SU-DHL-6 (cell line): ENCODE measurements around the gene OR10H2.

Experiments
- H2AFZ ChIP-seq: fragments of 200-600 bp; sonication (generic); 2 replicates; pipeline ENCODE4 v1.6.1; 2014; ENCODE audit warnings: low read depth, mild to moderate bottlenecking, moderate library complexity, mixed read lengths, antibody characterized with exemption, low read length; ENCODE audit not compliant: severe bottlenecking
- H3F3A ChIP-seq: fragments of 200-600 bp; shearing (Covaris generic); 2 replicates; pipeline ENCODE4 v1.6.0; 2016; ENCODE audit warnings: antibody characterized with exemption, mild to moderate bottlenecking; ENCODE audit not compliant: insufficient read depth
- H3K27ac ChIP-seq: fragments of 200-600 bp; sonication (generic); 2 replicates; pipeline ENCODE4 v1.5.1; 2016; ENCODE audit warnings: low read depth, mild to moderate bottlenecking, low read length, moderate library complexity, mixed read lengths
- H3K27me3 ChIP-seq: fragments of 200-600 bp; sonication (generic), shearing (Covaris generic); 2 replicates; pipeline ENCODE4 v1.6.0; 2014; ENCODE audit warnings: mild to moderate bottlenecking, low read length
- H3K36me3 ChIP-seq: fragments of 200-600 bp; sonication (generic); 2 replicates; pipeline ENCODE4 v1.6.1; 2014; ENCODE audit warnings: mild to moderate bottlenecking, low read length, mixed read lengths
- H3K4me2 ChIP-seq: fragments of 300-600, 200-600 bp; shearing (Covaris generic), sonication (generic); 2 replicates; pipeline ENCODE4 v1.6.0; 2014; ENCODE audit warnings: low read length, low read depth, mild to moderate bottlenecking; ENCODE audit not compliant: poor library complexity, severe bottlenecking
- H3K4me3 ChIP-seq: fragments of 200-600 bp; sonication (generic); 2 replicates; pipeline ENCODE4 v1.5.1; 2014; ENCODE audit warnings: antibody characterized with exemption, low read length, mild to moderate bottlenecking, mixed read lengths; ENCODE audit not compliant: insufficient read depth, poor library complexity, severe bottlenecking
- H3K79me2 ChIP-seq: fragments of 200-600 bp; sonication (generic); 2 replicates; pipeline ENCODE4 v1.6.1; 2014; ENCODE audit warnings: mild to moderate bottlenecking, low read length, moderate library complexity; ENCODE audit not compliant: insufficient read depth
- H3K9ac ChIP-seq: fragments of 200-600 bp; sonication (generic); 2 replicates; pipeline ENCODE4 v1.7.0; 2014; ENCODE audit warnings: mild to moderate bottlenecking, low read length
- H3K9me2 ChIP-seq: fragments of 200-600 bp; sonication (generic); replicated peaks from 2 replicates; pipeline ENCODE4 v1.6.1; 2014; ENCODE audit warnings: low read length; ENCODE audit not compliant: insufficient read depth
- H3K9me3 ChIP-seq: fragments of 200-600 bp; sonication (generic); 2 replicates; pipeline ENCODE4 v1.6.1; 2014; ENCODE audit warnings: low read length, mixed read lengths; ENCODE audit not compliant: insufficient read depth
- H4K20me1 ChIP-seq: fragments of 200-600 bp; sonication (generic); 2 replicates; pipeline ENCODE4 v1.6.1; 2014; ENCODE audit warnings: low read depth, mild to moderate bottlenecking, antibody characterized with exemption, low read length, moderate library complexity, mixed read lengths
- CTCF ChIP-seq: fragments of 200-600 bp; sonication (generic); IDR thresholded peaks from one replicate; pipeline ENCODE4 v1.5.1; 2017; ENCODE audit warnings: antibody characterized with exemption, mild to moderate bottlenecking, low read length, moderate library complexity; ENCODE audit not compliant: insufficient read depth, poor library complexity, severe bottlenecking
- EZH2phosphoT487 ChIP-seq: fragments of 200-600 bp; sonication (generic), shearing (Covaris generic); conservative IDR thresholded peaks from 2 replicates; pipeline ENCODE4 v1.6.1; 2018; ENCODE audit warnings: mild to moderate bottlenecking, antibody characterized with exemption, low read length, moderate library complexity, mixed read lengths

The OR10H2 gene

DNA sequence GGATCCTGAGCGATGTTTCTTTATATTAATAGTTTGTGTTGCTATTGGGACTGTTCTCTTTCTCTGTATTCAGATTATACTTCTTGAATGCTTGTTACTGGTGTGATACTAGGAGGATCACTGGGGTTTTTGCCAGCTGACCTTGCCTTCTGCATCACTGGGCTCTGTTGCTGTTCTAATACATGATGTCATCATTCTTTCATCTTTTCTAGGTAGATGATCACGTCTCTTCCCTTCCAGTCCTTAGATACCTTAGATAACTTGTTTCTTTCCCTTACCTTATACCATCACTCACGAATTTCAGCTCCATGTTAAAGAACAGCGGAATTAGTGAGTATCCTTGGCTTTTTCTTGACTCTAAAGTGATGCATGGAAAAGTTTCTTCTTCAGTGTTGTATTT is 9.9 kb downstream of the OR10H2 start, which contains the start of gene OR10H3:
Gene OR10H3, plus strand, starts transcription at position 264 of the 400 bp plus-strand sequence. CDS start 3,408 bp downstream, outside the sequence.
- H3K27me3 ChIP-seq = no peaks in the 10 kb centered on the region; the same call in 1 of the 2 replicates
- H3K9me3 ChIP-seq = no peaks in the 10 kb centered on the region
- H3F3A ChIP-seq = no peaks in the 10 kb centered on the region
- no peaks in the 10 kb centered on the region for H3K79me2 ChIP-seq
- H3K4me2 ChIP-seq = no peak within 1 kb of the TSS
- H3K9me2 ChIP-seq = no peaks in the 10 kb centered on the region
- H2AFZ ChIP-seq = no peak within 1 kb of the TSS
- H4K20me1 ChIP-seq = no peaks in the 10 kb centered on the region
- no peaks in the 10 kb centered on the region for H3K36me3 ChIP-seq
- H3K9ac ChIP-seq = no peak within 1 kb of the TSS
- no peak within 1 kb of the TSS for H3K4me3 ChIP-seq
- H3K27ac ChIP-seq = no peak within 1 kb of the TSS
- TF ChIP-seq CTCF (no peak), EZH2phosphoT487 (no peak)

GRCh38 chr19:15740785-15741184 is 13.0 kb downstream of the OR10H2 start:
- H3K9me2 ChIP-seq = no peaks in the 10 kb centered on the region
- H3K27me3 ChIP-seq = no peaks in the 10 kb centered on the region; the same call in 1 of the 2 replicates
- H3F3A ChIP-seq = no peaks in the 10 kb centered on the region
- no peak overlapping the region for H3K27ac ChIP-seq
- TF ChIP-seq EZH2phosphoT487 (no peak), CTCF (no peak)
- no peak overlapping the region for H3K9ac ChIP-seq
- H3K79me2 ChIP-seq = no peaks in the 10 kb centered on the region
- H3K36me3 ChIP-seq = no peaks in the 10 kb centered on the region
- no peak overlapping the region for H3K4me3 ChIP-seq
- H2AFZ ChIP-seq = no peak overlapping the region
- no peaks in the 10 kb centered on the region for H4K20me1 ChIP-seq
- H3K4me2 ChIP-seq = no peak overlapping the region
- no peaks in the 10 kb centered on the region for H3K9me3 ChIP-seq

GRCh38 chr19:15748239-15748638 is 20.4 kb downstream of the OR10H2 start:
- Histone ChIP-seq H3K79me2 (no peaks in the 10 kb centered on the region), H4K20me1 (no peaks in the 10 kb centered on the region), H3K27me3 (no peaks in the 10 kb centered on the region), H3K27ac (no peak overlapping the region), H2AFZ (no peak overlapping the region), H3K36me3 (no peaks in the 10 kb centered on the region), H3K9me3 (no peaks in the 10 kb centered on the region), H3K9ac (no peak overlapping the region), H3K4me3 (no peak overlapping the region), H3K9me2 (no peaks in the 10 kb centered on the region), H3K4me2 (no peak overlapping the region), H3F3A (no peaks in the 10 kb centered on the region)
- TF ChIP-seq CTCF (no peak), EZH2phosphoT487 (no peak)
